Type B pancreatic cell (in vitro differentiated cells): Measurements from ENCODE around the gene ANKRD13B. TPM values are rescaled to one million over a fixed set of nuclear protein-coding genes. Genes with fewer than 3 reads are reported as not detected.
A peak's percentile ranks its signal among the peaks of the same experiment; 100 is the strongest.

ENCODE experiments used
- DNase-seq: peaks from one replicate; pipeline ENCODE4 v3.0.0; 2021; ENCODE audit warnings: mixed read lengths; ENCODE audit not compliant: unreplicated experiment; ENCODE audit errors: extremely low spot score
- H3K27ac Mint-ChIP-seq: 2 replicates; pipeline ENCODE4 v1.8.0; 2021; ENCODE audit warnings: mild to moderate bottlenecking, mixed read lengths
- H3K27me3 Mint-ChIP-seq: 2 replicates; pipeline ENCODE4 v1.8.0; 2021; ENCODE audit warnings: mixed read lengths
- H3K36me3 Mint-ChIP-seq: 2 replicates; pipeline ENCODE4 v1.8.0; 2021; ENCODE audit warnings: mixed read lengths
- H3K4me1 Mint-ChIP-seq: one replicate; pipeline ENCODE4 v1.8.0; 2021; ENCODE audit warnings: mixed read lengths; ENCODE audit not compliant: unreplicated experiment
- H3K4me3 Mint-ChIP-seq: 2 replicates; pipeline ENCODE4 v1.8.0; 2021; ENCODE audit warnings: mild to moderate bottlenecking, mixed read lengths
- H3K9me3 Mint-ChIP-seq: 2 replicates; pipeline ENCODE4 v1.8.0; 2021; ENCODE audit warnings: mixed read lengths
- CTCF ChIP-seq: fragments of 200-600 bp; sonication (generic); conservative IDR thresholded peaks from 2 replicates; pipeline ENCODE4 v1.5.0; 2021; ENCODE audit warnings: antibody characterized with exemption, mild to moderate bottlenecking
- total RNA-seq: library from RNA; stranded (reverse); gene quantifications from 2 replicates; pipeline ENCODE4 v1.2.1, GENCODE V29; 2021; ENCODE audit warnings: low replicate concordance

The ANKRD13B gene
- total RNA-seq, 1 donor from 2014 or later: 50.5 TPM

- Mint-ChIP-seq H3K4me3 (no peak overlapping the region), H3K27ac (no peak overlapping the region), H3K9me3 (no peaks in the 10 kb centered on the region), H3K4me1 (no peaks in the 10 kb centered on the region), H3K36me3 (peaks cover 15% of the 10 kb centered on the region), H3K27me3 (no peaks in the 10 kb centered on the region)
- no peak for DNase-seq
- no peak for TF ChIP-seq CTCF
Observed at GRCh38 chr17:29652976-29653375, 60.0 kb downstream of the ANKRD13B start.

- Mint-ChIP-seq H3K4me3 (no peak overlapping the region), H3K4me1 (no peaks in the 10 kb centered on the region), H3K36me3 (peaks cover 17% of the 10 kb centered on the region), H3K27ac (no peak overlapping the region), H3K27me3 (no peaks in the 10 kb centered on the region), H3K9me3 (no peaks in the 10 kb centered on the region)
- DNase-seq: no peak
- TF ChIP-seq CTCF: no peak
Observed at GRCh38 chr17:29653995-29654714, 61.2 kb downstream of the ANKRD13B start.

GRCh38 chr17:29655323-29655722 lies 62.4 kb downstream of the ANKRD13B start:
- Mint-ChIP-seq H3K9me3 (no peaks in the 10 kb centered on the region), H3K27me3 (no peaks in the 10 kb centered on the region), H3K27ac (no peak overlapping the region), H3K4me3 (no peak overlapping the region), H3K36me3 (peaks cover 12% of the 10 kb centered on the region), H3K4me1 (no peaks in the 10 kb centered on the region)
- no peak for TF ChIP-seq CTCF
- no peak for DNase-seq

- H3K4me1 Mint-ChIP-seq: peaks cover 12% of the 10 kb centered on the region
- no peaks in the 10 kb centered on the region for H3K27me3 Mint-ChIP-seq
- DNase-seq: no peak
- no peak overlapping the region for H3K4me3 Mint-ChIP-seq
- H3K9me3 Mint-ChIP-seq: peaks cover 9% of the 10 kb centered on the region
- TF ChIP-seq CTCF: no peak
- H3K27ac Mint-ChIP-seq: no peak overlapping the region
- peaks cover 22% of the 10 kb centered on the region for H3K36me3 Mint-ChIP-seq
Observed at GRCh38 chr17:29659155-29659554, 66.2 kb downstream of the ANKRD13B start.

GRCh38 chr17:29661213-29661612 lies 68.3 kb downstream of the ANKRD13B start:
- H3K27me3 Mint-ChIP-seq: no peaks in the 10 kb centered on the region
- peaks cover 25% of the 10 kb centered on the region for H3K36me3 Mint-ChIP-seq
- peaks cover 12% of the 10 kb centered on the region for H3K4me1 Mint-ChIP-seq
- H3K9me3 Mint-ChIP-seq: peaks cover 9% of the 10 kb centered on the region
- no peak for DNase-seq
- no peak overlapping the region for H3K4me3 Mint-ChIP-seq
- no peak for TF ChIP-seq CTCF
- no peak overlapping the region for H3K27ac Mint-ChIP-seq

- H3K4me3 Mint-ChIP-seq: peak overlapping the region; percentile 48
- H3K4me1 Mint-ChIP-seq: peaks cover 12% of the 10 kb centered on the region
- no peaks in the 10 kb centered on the region for H3K27me3 Mint-ChIP-seq
- H3K27ac Mint-ChIP-seq: peak overlapping the region; percentile 83
- peaks cover 31% of the 10 kb centered on the region for H3K36me3 Mint-ChIP-seq
- no peak for TF ChIP-seq CTCF
- peaks cover 9% of the 10 kb centered on the region for H3K9me3 Mint-ChIP-seq
- DNase-seq: no peak
Observed at GRCh38 chr17:29663155-29663554, 70.2 kb downstream of the ANKRD13B start.
